NCI-H2107 treated with DMSO at 0.1 percent for 48 hours (cell line): ENCODE measurements around the gene CASP3.
"Not testable (repeated sequence)": the region's sequence is repeated elsewhere in the genome, so short reads cannot be mapped to it uniquely, and the experiment has no call there.

ENCODE experiments used
- DNase-seq: peaks from one replicate; lab custom pipeline; 2025; ENCODE audit not compliant: unreplicated experiment; lab: John Stamatoyannopoulos, UW

Gene CASP3

GRCh38 chr4:184636144-184636543, 13.1 kb downstream of the CASP3 start:
- DNase-seq, result no peak

- no peak for DNase-seq
These were observed 13.9 kb downstream of the CASP3 start for GRCh38 chr4:184635381-184635780.

- no peak for DNase-seq
These were observed 16.4 kb downstream of the CASP3 start for GRCh38 chr4:184632842-184633241.

- no peak for DNase-seq
These were observed 21.1 kb downstream of the CASP3 start for GRCh38 chr4:184628103-184628502.

- DNase-seq, result not testable (repeated sequence)
These were observed 23.3 kb downstream of the CASP3 start for GRCh38 chr4:184625783-184626596.

GRCh38 chr4:184624972-184625554, 24.2 kb downstream of the CASP3 start:
- no peak for DNase-seq

- DNase-seq, result not testable (repeated sequence)
These were observed 24.7 kb downstream of the CASP3 start for GRCh38 chr4:184624504-184624903.

GRCh38 chr4:184621518-184621917, 27.7 kb downstream of the CASP3 start:
- no peak for DNase-seq

GRCh38 chr4:184620212-184620867, 28.9 kb downstream of the CASP3 start:
- no peak for DNase-seq

- DNase-seq, result no peak
These were observed 31.5 kb downstream of the CASP3 start for GRCh38 chr4:184617600-184618196.

- no peak for DNase-seq
These were observed 32.4 kb downstream of the CASP3 start for GRCh38 chr4:184616633-184617551.

GRCh38 chr4:184616168-184616567, 33.1 kb downstream of the CASP3 start:
- DNase-seq, result not testable (repeated sequence)

GRCh38 chr4:184614509-184614908, 34.7 kb downstream of the CASP3 start:
- no peak for DNase-seq

- no peak for DNase-seq
These were observed 35.8 kb downstream of the CASP3 start for GRCh38 chr4:184613405-184613804.

- no peak for DNase-seq
These were observed 37.2 kb downstream of the CASP3 start for GRCh38 chr4:184612074-184612473.

GRCh38 chr4:184607429-184607828, 41.8 kb downstream of the CASP3 start:
- not testable (repeated sequence) for DNase-seq

- DNase-seq, result not testable (repeated sequence)
These were observed 46.4 kb downstream of the CASP3 start for GRCh38 chr4:184602857-184603256.

- not testable (repeated sequence) for DNase-seq
These were observed 48.3 kb downstream of the CASP3 start for GRCh38 chr4:184600982-184601381.

- no peak for DNase-seq
These were observed 49.6 kb downstream of the CASP3 start for GRCh38 chr4:184599492-184600135.
